GM12878 (cell line): ENCODE data around the gene TRIB2. TPM values are rescaled to one million over a fixed set of nuclear protein-coding genes. Genes with fewer than 3 reads are reported as not detected.

ENCODE experiments used
- ATAC-seq: fragments of 200-7000 bp; cut with Tn5 transposase; 3 replicates; pipeline ENCODE4 v1.9.1; 2020; ENCODE audit warnings: mild to moderate bottlenecking, moderate library complexity
- Bru-seq: library from RNA; stranded (reverse); fragments of 400-500 nt; gene quantifications from one replicate; lab custom pipeline; 2021; lab: Mats Ljungman, UMichigan
- BruChase-seq, 2 experiments: library from RNA; stranded (reverse); fragments of 400-500 nt; gene quantifications; one replicate each; lab custom pipeline; 2021; lab: Mats Ljungman, UMichigan
- BruUV-seq: library from RNA; stranded (reverse); fragments of 400-500 nt; replicated peaks from 2 replicates; lab custom pipeline; 2021; lab: Mats Ljungman, UMichigan
- CTCF ChIA-PET: fragments of 300-600 bp; sonication (Branson Sonifier 250); formaldehyde crosslinking; extraction: SDS; loops from one replicate; lab custom pipeline; 2021; ENCODE audit warnings: inconsistent platforms; lab: Yijun Ruan, JAX
- POLR2A ChIA-PET: fragments of 350-600 bp; formaldehyde crosslinking; extraction: SDS; loops from one replicate; lab custom pipeline; 2021; ENCODE audit warnings: inconsistent platforms; lab: Charles Lee
- RAD21 ChIA-PET: fragments of 300-600 bp; sonication (Branson Sonifier 250); formaldehyde crosslinking; loops from one replicate; lab custom pipeline; 2023; ENCODE audit warnings: antibody characterized with exemption; ENCODE audit not compliant: unreplicated experiment; lab: Charles Lee
- SMC1A ChIA-PET: fragments of 300-600 bp; sonication (Branson Sonifier 250); formaldehyde crosslinking; loops from one replicate; lab custom pipeline; 2023; ENCODE audit not compliant: unreplicated experiment, uncharacterized antibody; lab: Charles Lee
- DNase-seq: peaks from one replicate; pipeline ENCODE4 v3.0.0-alpha.2; 2011; ENCODE audit warnings: low read depth, low spot score
- FAIRE-seq: peaks from 3 replicates; lab custom pipeline; 2011; peaks lifted over from hg19 to GRCh38; lab: Jason Lieb, UNC
- H2AFZ ChIP-seq: 2 replicates; pipeline ENCODE4 v1.6.0; 2011; ENCODE audit warnings: low read depth, low read length, control low read depth; ENCODE audit not compliant: control insufficient read depth
- H3K27ac ChIP-seq: 2 replicates; pipeline ENCODE4 v1.5.1; 2011; ENCODE audit warnings: control low read depth; ENCODE audit not compliant: control insufficient read depth, insufficient read depth
- H3K27me3 ChIP-seq, 2 experiments: replicated peaks in 1 of 2; 2 replicates each; pipeline versions ENCODE4 v1.6.0 to v1.6.1; 2011; ENCODE audit warnings: low read length in 1 of 2; ENCODE audit not compliant: control insufficient read depth in 2 of 2, insufficient read depth in 2 of 2
- H3K36me3 ChIP-seq, 2 experiments: 2 replicates each; pipeline ENCODE4 v1.5.1; 2011; ENCODE audit warnings: low read length in 1 of 2; ENCODE audit not compliant: control insufficient read depth in 2 of 2, insufficient read depth in 2 of 2
- H3K4me1 ChIP-seq: 2 replicates; pipeline ENCODE4 v1.6.1; 2011; ENCODE audit warnings: mild to moderate bottlenecking, low read length, moderate library complexity, mixed read lengths; ENCODE audit not compliant: control insufficient read depth, insufficient read depth
- H3K4me2 ChIP-seq: 2 replicates; pipeline ENCODE4 v1.6.0; 2011; ENCODE audit warnings: control low read depth; ENCODE audit not compliant: control insufficient read depth, insufficient read depth
- H3K4me3 ChIP-seq: fragments of 200-600 bp; sonication (generic); 2 replicates; pipeline ENCODE4 v1.5.1; 2016
- H3K79me2 ChIP-seq: 2 replicates; pipeline ENCODE4 v1.6.0; 2011; ENCODE audit warnings: low read length; ENCODE audit not compliant: control insufficient read depth, insufficient read depth
- H3K9ac ChIP-seq: 2 replicates; pipeline ENCODE4 v1.8.0; 2011; ENCODE audit warnings: low read length, control low read depth, mixed read lengths; ENCODE audit not compliant: control insufficient read depth, insufficient read depth
- H3K9me3 ChIP-seq: replicated peaks from 3 replicates; pipeline ENCODE4 v1.5.1; 2011; ENCODE audit warnings: mild to moderate bottlenecking, low read length; ENCODE audit not compliant: control insufficient read depth, insufficient read depth
- H4K20me1 ChIP-seq: 2 replicates; pipeline ENCODE4 v1.6.0; 2011; ENCODE audit not compliant: control insufficient read depth, insufficient read depth
- EED ChIP-seq: sonication (generic); IDR thresholded peaks from 2 replicates; pipeline ENCODE4 v1.6.1; 2016; ENCODE audit warnings: antibody characterized with exemption, low read depth
- KAT2A ChIP-seq: conservative IDR thresholded peaks from 2 replicates; pipeline ENCODE4 v1.6.1; 2011; ENCODE audit warnings: low read depth, low read length; ENCODE audit not compliant: control insufficient read depth
- NFYB ChIP-seq: IDR thresholded peaks from 2 replicates; pipeline ENCODE4 v1.6.1; 2011; ENCODE audit warnings: low read depth, mild to moderate bottlenecking, low read length, improper control_type of control experiment, moderate library complexity; ENCODE audit not compliant: insufficient read depth
- NR2C1 ChIP-seq: fragments of 450-650 bp; IDR thresholded peaks from 2 replicates; pipeline ENCODE4 v1.6.1; 2017; ENCODE audit warnings: antibody characterized with exemption, mild to moderate bottlenecking, moderate library complexity
- RAD51 ChIP-seq: fragments of 450-650 bp; IDR thresholded peaks from 2 replicates; pipeline ENCODE4 v1.6.1; 2016; ENCODE audit warnings: moderate library complexity, mild to moderate bottlenecking, inconsistent platforms
- RCOR1 ChIP-seq: conservative IDR thresholded peaks from 2 replicates; pipeline ENCODE4 v1.6.1; 2012; ENCODE audit warnings: low read depth, low read length, improper control_type of control experiment
- STAT3 ChIP-seq: IDR thresholded peaks from 2 replicates; pipeline ENCODE4 v1.6.1; 2011; ENCODE audit warnings: low read depth, low read length, improper control_type of control experiment
- SUPT20H ChIP-seq: IDR thresholded peaks from 2 replicates; pipeline ENCODE4 v1.6.1; 2011; ENCODE audit warnings: low read depth, mild to moderate bottlenecking, low read length, moderate library complexity, borderline replicate concordance; ENCODE audit not compliant: control insufficient read depth
- SUZ12 ChIP-seq: fragments of 200-600 bp; sonication (generic); IDR thresholded peaks from one replicate; pipeline ENCODE4 v1.6.1; 2018; ENCODE audit warnings: antibody characterized with exemption, mild to moderate bottlenecking; ENCODE audit not compliant: unreplicated experiment
- YBX1 ChIP-seq: fragments of 450-650 bp; IDR thresholded peaks from 2 replicates; pipeline ENCODE4 v1.6.1; 2016; ENCODE audit warnings: antibody characterized with exemption
- ZBED1 ChIP-seq: IDR thresholded peaks from 2 replicates; pipeline ENCODE4 v1.6.1; 2016; ENCODE audit warnings: borderline replicate concordance
- WGBS: methylation state at CpG from one replicate; pipeline ENCODE4 v1.1.6; 2016; ENCODE audit warnings: low lambda C conversion rate; ENCODE audit not compliant: insufficient replicate concordance, insufficient coverage; ENCODE audit errors: missing lambda C conversion rate; 5-methylcytosine and 5-hydroxymethylcytosine counted together
- in situ Hi-C: fragments of 300-500 bp; cut with MboI; formaldehyde crosslinking; loops from 9 replicates; pipeline ENCODE4 v1.14.3; 2018; ENCODE audit warnings: mixed read lengths
- intact Hi-C: fragments of 100-400 bp; cut with micrococcal nuclease; formaldehyde crosslinking; loops from one replicate; pipeline ENCODE4 v1.14.2; 2022; ENCODE audit not compliant: unreplicated experiment
- long read RNA-seq, 2 experiments: library from polyadenylated mRNA; unstranded; transcript quantifications; one replicate each; pipeline ENCODE4 v2.0.0, GENCODE V29; 2019 to 2020
- polyA minus RNA-seq, 3 experiments: library from RNA; depleted of rRNA, polyadenylated mRNA; stranded (reverse); fragments of >200 nt; gene quantifications; 2 replicates each; pipeline ENCODE4 v1.2.3, GENCODE V29; 2011
- polyA plus RNA-seq, 11 experiments: library from polyadenylated mRNA; depleted of rRNA in 4 of 11; unstranded in 6 of 11; stranded (reverse) in 5 of 11; fragments of >200 nt; fragmentation: Nextera tagmentation in 4 of 11; fragmentation: Illumina TruSeq in 1 of 11; extraction: Ambion mirVana in 4 of 11; extraction: Trizol in 1 of 11; gene quantifications; 1 replicate in 1 of 11; 2 replicates in 10 of 11; pipeline versions ENCODE4 v1.2.1 to v1.2.3, GENCODE V29; 2011 to 2016; ENCODE audit warnings: inconsistent platforms in 2 of 11, missing spikeins in 2 of 11, low read depth in 1 of 11
- total RNA-seq, 4 experiments: library from RNA; depleted of rRNA in 3 of 4; stranded (reverse); fragments of >200 nt in 3 of 4; fragmentation: Illumina TruSeq in 1 of 4; extraction: Trizol in 1 of 4; gene quantifications; 2 replicates each; pipeline versions ENCODE4 v1.2.1 to v1.2.3, GENCODE V29; 2013 to 2021
- TF ChIP-seq, protein P1 (sequence below): fragments of 450-650 bp; IDR thresholded peaks from 2 replicates; pipeline ENCODE4 v1.6.1; 2017; ENCODE audit warnings: mild to moderate bottlenecking, moderate library complexity
- TF ChIP-seq, protein P2 (sequence below): IDR thresholded peaks from 2 replicates; pipeline ENCODE4 v1.6.1; 2012; ENCODE audit warnings: low read depth, low read length, improper control_type of control experiment

The TRIB2 gene
- total RNA-seq (2013; cell fraction: nucleolus; rRNA removed): 16.9 and 24.4 TPM in 2 replicates
- total RNA-seq (2014; rRNA removed) (8.6 and 9.2 TPM in 2 replicates), total RNA-seq (2014; rRNA removed; fragmentation: Illumina TruSeq; extraction: Trizol) (5.2 and 5.3 TPM in 2 replicates), total RNA-seq (2021) (8.4 and 9.7 TPM in 2 replicates), polyA plus RNA-seq (2011; rRNA removed) (5.1 and 6.4 TPM in 2 replicates), polyA plus RNA-seq (2014; fragmentation: Illumina TruSeq; extraction: Trizol) (6.8 and 7.3 TPM in 2 replicates), polyA plus RNA-seq (2014; fragmentation: Nextera tagmentation; extraction: Ambion mirVana) (1 to 10 TPM; 1.6 to 3.5 TPM), polyA plus RNA-seq (2014; rRNA removed) (6.8 and 9.0 TPM in 2 replicates), polyA plus RNA-seq (2016; fragmentation: Nextera tagmentation; extraction: Ambion mirVana) (1 to 10 TPM; 3.9 to 5.1 TPM), polyA minus RNA-seq (2011; rRNA and poly(A)+ RNA removed) (2.6 and 4.8 TPM in 2 replicates), Bru-seq, nascent RNA (percentile 52 among the genes with signal in this experiment), BruChase-seq, experiment 1, labeled RNA remaining after a 6-hour chase (percentile 43 among the genes with signal in this experiment), BruChase-seq, experiment 2, labeled RNA remaining after a 2-hour chase (percentile 49 among the genes with signal in this experiment)
- 3.3 TPM for polyA plus RNA-seq (2011; ENCODE audit: low read depth)
- polyA plus RNA-seq (2011; cell fraction: cytosol; rRNA removed): 6.0 and 6.1 TPM in 2 replicates
- polyA plus RNA-seq (2011; cell fraction: nucleus; rRNA removed): 8.2 and 11.0 TPM in 2 replicates
- 2.4 and 2.8 TPM in 2 replicates for polyA plus RNA-seq (2012)
- 1.9 and 4.3 TPM in 2 replicates for polyA minus RNA-seq (2011; cell fraction: cytosol; rRNA and poly(A)+ RNA removed)
- polyA minus RNA-seq (2011; cell fraction: nucleus; rRNA and poly(A)+ RNA removed): 7.5 and 9.4 TPM in 2 replicates
- long read RNA-seq, experiment 1, full-length matches to known transcripts: 3 of 5 reads
- long read RNA-seq, experiment 1, partial matches to known transcripts: 0 of 5 reads
- long read RNA-seq, experiment 1, other reads (novel, unspliced or antisense): 2 of 5 reads
- long read RNA-seq, experiment 2, full-length matches to known transcripts: 5 of 7 reads
- long read RNA-seq, experiment 2, partial matches to known transcripts: 1 of 7 reads
- long read RNA-seq, experiment 2, other reads (novel, unspliced or antisense): 1 of 7 reads

DNA sequence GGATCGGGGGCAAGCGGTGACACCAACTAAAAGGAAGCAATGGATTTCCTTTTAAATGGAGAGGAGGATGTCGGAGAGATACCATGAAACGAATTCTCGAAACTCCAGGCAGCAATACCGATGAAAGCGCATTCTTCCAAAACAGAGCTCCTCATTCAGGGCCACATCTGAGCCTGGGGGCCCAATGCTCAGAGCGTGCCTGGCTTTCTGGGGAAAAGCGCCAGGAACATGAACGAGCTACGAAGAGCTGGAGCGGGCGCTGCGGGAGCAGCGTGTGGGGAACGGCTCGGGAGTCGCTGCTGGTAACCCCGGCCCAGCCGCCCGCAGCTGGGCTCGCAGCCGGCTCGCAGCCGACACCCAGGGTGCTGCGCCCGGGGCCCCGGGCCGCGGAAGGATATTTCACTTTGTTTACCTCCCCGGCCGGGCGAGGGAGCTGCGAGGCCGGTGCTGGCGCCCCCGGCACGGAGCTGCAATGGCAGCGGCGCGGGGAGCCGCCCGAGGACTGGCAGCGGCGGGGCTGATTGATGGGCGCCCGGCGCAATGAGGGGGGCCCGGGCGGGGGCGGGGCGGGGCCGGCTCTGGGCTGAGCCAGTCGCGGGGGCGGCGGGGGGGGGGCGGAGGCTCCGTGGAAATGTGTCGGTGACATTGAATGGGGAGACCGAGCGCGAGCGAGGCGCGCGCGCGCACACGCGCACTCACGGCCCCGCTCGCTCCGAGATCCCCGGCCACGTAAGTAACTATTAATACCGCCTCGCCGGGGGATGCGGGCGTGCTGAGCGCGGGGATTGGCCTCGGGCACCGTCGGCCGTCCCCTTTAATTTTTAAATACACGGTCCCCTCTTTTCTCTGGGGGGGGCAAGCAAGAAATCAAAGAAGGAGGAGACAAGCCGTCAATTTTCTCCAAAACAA, at the start of gene TRIB2:
Gene TRIB2, plus strand, starts transcription at position 655 of the 909 bp plus-strand sequence. CDS start 1,372 bp downstream, outside the sequence.
- CTCF ChIA-PET: interaction anchor here (0.7 to 4.2 kb wide), 44 partner anchors 9 to 1023 kb away, joined by 3 to 65 read pairs (median 4); no protein-coding TSS in a partner anchor
- Histone ChIP-seq H2AFZ (peak within 1 kb of the TSS; percentile 82), H3K36me3 (no peaks in the 10 kb centered on the region), H3K9ac (peak within 1 kb of the TSS; percentile 60), H3K9me3 (no peaks in the 10 kb centered on the region), H3K4me2 (peak within 1 kb of the TSS; percentile 97), H3K27me3 (peaks cover 0 to 18% of the 10 kb centered on the region in 2 experiments; a peak in 3 of 4 replicates), H3K79me2 (no peaks in the 10 kb centered on the region), H3K4me3 (peak within 1 kb of the TSS; percentile 87), H3K27ac (no peak within 1 kb of the TSS), H4K20me1 (0 out of 2 replicates have a peak, but pooled peaks cover 3% of the 10 kb centered on the region), H3K4me1 (peaks cover 3% of the 10 kb centered on the region; the same call in 1 of the 2 replicates)
- RAD21 ChIA-PET: interaction anchor here (0.7 to 4.2 kb wide), 34 partner anchors 9 to 965 kb away, joined by 3 to 48 read pairs (median 5); no protein-coding TSS in a partner anchor
- no TSS peak for BruUV-seq
- FAIRE-seq (no peak), ATAC-seq (peak; percentile 85), DNase-seq (no peak)
- SMC1A ChIA-PET: interaction anchor here (0.6 to 5.0 kb wide), 28 partner anchors 9 to 887 kb away, joined by 3 to 48 read pairs (median 4); no protein-coding TSS in a partner anchor
- under 1% methylated on average over 40 of the region's 90 CpGs for WGBS
- in situ Hi-C loops (loop anchor here (5.0 kb wide), 1 partner anchor 884 kb away; no protein-coding TSS in a partner anchor), intact Hi-C loops (loop anchor here (1.0 to 5.0 kb wide), 10 partner anchors 174 to 886 kb away; no protein-coding TSS in a partner anchor)
- POLR2A ChIA-PET: interaction anchor here (0.5 to 1.1 kb wide), 3 partner anchors 421 to 844 kb away, joined by 3 to 6 read pairs (median 6); no protein-coding TSS in a partner anchor
- no peak for TF ChIP-seq ZBED1
- no peak for TF ChIP-seq NR2C1
- no peak for TF ChIP-seq RCOR1
- TF ChIP-seq KAT2A: no peak
- peak; percentile 59; the same call in 1 of the 2 replicates for TF ChIP-seq NFYB
- no peak for TF ChIP-seq STAT3
- TF ChIP-seq SUPT20H: no peak
- no peak for TF ChIP-seq SUZ12
- TF ChIP-seq, protein P1, sequence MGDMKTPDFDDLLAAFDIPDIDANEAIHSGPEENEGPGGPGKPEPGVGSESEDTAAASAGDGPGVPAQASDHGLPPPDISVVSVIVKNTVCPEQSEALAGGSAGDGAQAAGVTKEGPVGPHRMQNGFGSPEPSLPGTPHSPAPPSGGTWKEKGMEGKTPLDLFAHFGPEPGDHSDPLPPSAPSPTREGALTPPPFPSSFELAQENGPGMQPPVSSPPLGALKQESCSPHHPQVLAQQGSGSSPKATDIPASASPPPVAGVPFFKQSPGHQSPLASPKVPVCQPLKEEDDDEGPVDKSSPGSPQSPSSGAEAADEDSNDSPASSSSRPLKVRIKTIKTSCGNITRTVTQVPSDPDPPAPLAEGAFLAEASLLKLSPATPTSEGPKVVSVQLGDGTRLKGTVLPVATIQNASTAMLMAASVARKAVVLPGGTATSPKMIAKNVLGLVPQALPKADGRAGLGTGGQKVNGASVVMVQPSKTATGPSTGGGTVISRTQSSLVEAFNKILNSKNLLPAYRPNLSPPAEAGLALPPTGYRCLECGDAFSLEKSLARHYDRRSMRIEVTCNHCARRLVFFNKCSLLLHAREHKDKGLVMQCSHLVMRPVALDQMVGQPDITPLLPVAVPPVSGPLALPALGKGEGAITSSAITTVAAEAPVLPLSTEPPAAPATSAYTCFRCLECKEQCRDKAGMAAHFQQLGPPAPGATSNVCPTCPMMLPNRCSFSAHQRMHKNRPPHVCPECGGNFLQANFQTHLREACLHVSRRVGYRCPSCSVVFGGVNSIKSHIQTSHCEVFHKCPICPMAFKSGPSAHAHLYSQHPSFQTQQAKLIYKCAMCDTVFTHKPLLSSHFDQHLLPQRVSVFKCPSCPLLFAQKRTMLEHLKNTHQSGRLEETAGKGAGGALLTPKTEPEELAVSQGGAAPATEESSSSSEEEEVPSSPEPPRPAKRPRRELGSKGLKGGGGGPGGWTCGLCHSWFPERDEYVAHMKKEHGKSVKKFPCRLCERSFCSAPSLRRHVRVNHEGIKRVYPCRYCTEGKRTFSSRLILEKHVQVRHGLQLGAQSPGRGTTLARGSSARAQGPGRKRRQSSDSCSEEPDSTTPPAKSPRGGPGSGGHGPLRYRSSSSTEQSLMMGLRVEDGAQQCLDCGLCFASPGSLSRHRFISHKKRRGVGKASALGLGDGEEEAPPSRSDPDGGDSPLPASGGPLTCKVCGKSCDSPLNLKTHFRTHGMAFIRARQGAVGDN: no peak
- TF ChIP-seq YBX1: no peak
- TF ChIP-seq, protein P2, sequence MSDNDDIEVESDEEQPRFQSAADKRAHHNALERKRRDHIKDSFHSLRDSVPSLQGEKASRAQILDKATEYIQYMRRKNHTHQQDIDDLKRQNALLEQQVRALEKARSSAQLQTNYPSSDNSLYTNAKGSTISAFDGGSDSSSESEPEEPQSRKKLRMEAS: peak; percentile 4; the same call in 1 of the 2 replicates
- TF ChIP-seq EED: peak; percentile 29; the same call in 1 of the 2 replicates
- no peak for TF ChIP-seq RAD51
